ENCODE results near the gene NR5A1.

DNA sequence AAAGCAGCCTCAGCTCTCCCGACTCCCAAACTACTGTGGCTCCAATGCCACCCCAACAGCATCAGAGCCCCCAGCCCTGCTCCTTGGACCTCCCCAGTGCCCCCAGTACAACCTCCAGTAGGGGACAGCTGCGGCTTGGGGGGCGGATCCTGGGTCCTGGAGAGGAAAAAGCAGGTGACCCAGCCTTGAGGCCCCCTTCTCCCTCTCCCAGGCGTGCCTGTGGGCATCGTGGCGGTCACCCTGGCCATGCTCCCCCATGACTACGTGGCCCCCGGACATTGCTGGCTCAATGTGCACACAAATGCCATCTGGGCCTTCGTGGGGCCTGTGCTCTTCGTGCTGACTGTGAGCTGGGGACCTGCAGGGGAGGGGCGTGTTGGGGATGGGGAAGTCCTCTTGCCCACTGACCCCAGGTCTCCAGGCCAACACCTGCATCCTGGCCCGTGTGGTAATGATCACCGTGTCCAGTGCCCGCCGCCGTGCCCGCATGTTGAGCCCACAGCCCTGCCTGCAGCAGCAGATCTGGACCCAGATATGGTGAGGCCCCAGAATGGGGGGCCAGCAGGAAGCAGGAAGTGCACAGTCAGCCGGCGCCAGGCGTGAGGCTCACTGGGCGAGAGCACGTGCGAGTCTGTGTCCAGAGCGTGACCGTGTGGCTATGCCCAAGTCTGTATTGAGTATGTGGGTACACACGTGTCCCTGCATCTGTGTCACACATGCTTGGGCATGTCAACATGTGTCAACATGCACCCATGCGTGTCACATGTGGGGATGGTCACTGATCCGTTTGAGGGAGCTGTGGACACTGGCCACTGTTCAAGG, 38.0 kb downstream of the NR5A1 start:
- TF ChIP-seq POLR2A (IDR thresholded peaks at IDR 0.05) = no peak
- TF ChIP-seq, protein P1, sequence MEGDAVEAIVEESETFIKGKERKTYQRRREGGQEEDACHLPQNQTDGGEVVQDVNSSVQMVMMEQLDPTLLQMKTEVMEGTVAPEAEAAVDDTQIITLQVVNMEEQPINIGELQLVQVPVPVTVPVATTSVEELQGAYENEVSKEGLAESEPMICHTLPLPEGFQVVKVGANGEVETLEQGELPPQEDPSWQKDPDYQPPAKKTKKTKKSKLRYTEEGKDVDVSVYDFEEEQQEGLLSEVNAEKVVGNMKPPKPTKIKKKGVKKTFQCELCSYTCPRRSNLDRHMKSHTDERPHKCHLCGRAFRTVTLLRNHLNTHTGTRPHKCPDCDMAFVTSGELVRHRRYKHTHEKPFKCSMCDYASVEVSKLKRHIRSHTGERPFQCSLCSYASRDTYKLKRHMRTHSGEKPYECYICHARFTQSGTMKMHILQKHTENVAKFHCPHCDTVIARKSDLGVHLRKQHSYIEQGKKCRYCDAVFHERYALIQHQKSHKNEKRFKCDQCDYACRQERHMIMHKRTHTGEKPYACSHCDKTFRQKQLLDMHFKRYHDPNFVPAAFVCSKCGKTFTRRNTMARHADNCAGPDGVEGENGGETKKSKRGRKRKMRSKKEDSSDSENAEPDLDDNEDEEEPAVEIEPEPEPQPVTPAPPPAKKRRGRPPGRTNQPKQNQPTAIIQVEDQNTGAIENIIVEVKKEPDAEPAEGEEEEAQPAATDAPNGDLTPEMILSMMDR (IDR thresholded peaks at IDR 0.05) = no peak

Data from thyroid gland (tissue), 4 donors.